Endothelial cell of umbilical vein (primary cell): ENCODE data around the gene TTC33. TPM values are rescaled to one million over a fixed set of nuclear protein-coding genes. Genes with fewer than 3 reads are reported as not detected.

ENCODE experiments used
- BruUV-seq: library from RNA; stranded (reverse); fragments of 400-500 nt; replicated peaks from 2 replicates; lab custom pipeline; 2021; lab: Mats Ljungman, UMichigan
- CTCF ChIA-PET: fragments of 300-600, 350-600 bp; sonication (Branson Sonifier 250); formaldehyde crosslinking; loops from one replicate; lab custom pipeline; 2021; ENCODE audit warnings: antibody characterized with exemption, inconsistent platforms; lab: Charles Lee
- POLR2A ChIA-PET: fragments of 300-600, 350-600 bp; sonication (Branson Sonifier 250); formaldehyde crosslinking; loops from one replicate; lab custom pipeline; 2021; ENCODE audit warnings: antibody characterized with exemption, inconsistent platforms; lab: Charles Lee
- DNase-seq: peaks from one replicate; pipeline ENCODE4 v3.0.0-alpha.2; 2011; ENCODE audit warnings: low read depth, low spot score
- FAIRE-seq: peaks from 2 replicates; lab custom pipeline; 2011; peaks lifted over from hg19 to GRCh38; lab: Jason Lieb, UNC
- H2AFZ ChIP-seq: 2 replicates; pipeline ENCODE4 v1.6.0; 2012; ENCODE audit warnings: low read depth, low read length, control low read depth, inconsistent platforms
- H3K27ac ChIP-seq: 2 replicates; pipeline ENCODE4 v1.5.1; 2011; ENCODE audit warnings: low read depth, mild to moderate bottlenecking, control low read depth, low read length, moderate library complexity; ENCODE audit not compliant: insufficient read depth
- H3K27me3 ChIP-seq, 2 experiments: 2 replicates each; pipeline versions ENCODE4 v1.6.0 to v1.6.1; 2011; ENCODE audit warnings: low read length in 2 of 2, mixed read lengths in 1 of 2; ENCODE audit not compliant: control insufficient read depth in 2 of 2, insufficient read depth in 2 of 2
- H3K36me3 ChIP-seq, 2 experiments: 2 replicates in 1 of 2; 3 replicates in 1 of 2; pipeline ENCODE4 v1.5.1; 2011; ENCODE audit warnings: low read length in 2 of 2, mild to moderate bottlenecking in 1 of 2, moderate library complexity in 1 of 2; ENCODE audit not compliant: control insufficient read depth in 2 of 2, insufficient read depth in 2 of 2; ENCODE audit errors: extremely low read depth in 1 of 2
- H3K4me1 ChIP-seq: 3 replicates; pipeline ENCODE4 v1.5.1; 2011; ENCODE audit warnings: mild to moderate bottlenecking, low read length; ENCODE audit not compliant: control insufficient read depth, insufficient read depth; ENCODE audit errors: extremely low read depth
- H3K4me2 ChIP-seq: 2 replicates; pipeline ENCODE4 v1.6.1; 2011; ENCODE audit warnings: low read length, control low read depth, mixed read lengths; ENCODE audit not compliant: insufficient read depth
- H3K4me3 ChIP-seq, 3 experiments: fragments of 200-600 bp in 1 of 3; sonication (generic), shearing (Covaris generic) in 1 of 3; replicated peaks in 1 of 3; 2 replicates each; pipeline ENCODE4 v1.5.1; 2011 to 2016; ENCODE audit warnings: control low read depth in 3 of 3, low read length in 3 of 3, mild to moderate bottlenecking in 2 of 3, inconsistent platforms in 1 of 3, low read depth in 1 of 3, moderate library complexity in 1 of 3; ENCODE audit not compliant: insufficient read depth in 1 of 3
- H3K79me2 ChIP-seq: 2 replicates; pipeline ENCODE4 v1.6.0; 2012; ENCODE audit warnings: low read length, inconsistent platforms; ENCODE audit not compliant: control insufficient read depth, insufficient read depth
- H3K9ac ChIP-seq: replicated peaks from 2 replicates; pipeline ENCODE3; 2011; ENCODE audit warnings: low read length, control low read depth; ENCODE audit not compliant: insufficient read depth; ENCODE audit errors: extremely low read depth
- H3K9me1 ChIP-seq: replicated peaks from 3 replicates; pipeline ENCODE4 v1.6.0; 2011; ENCODE audit warnings: mild to moderate bottlenecking, low read length; ENCODE audit not compliant: control insufficient read depth, insufficient read depth; ENCODE audit errors: extremely low read depth
- H3K9me3 ChIP-seq: replicated peaks from 2 replicates; pipeline ENCODE4 v1.5.1; 2012; ENCODE audit warnings: low read length, inconsistent platforms; ENCODE audit not compliant: control insufficient read depth, insufficient read depth
- H4K20me1 ChIP-seq: replicated peaks from 2 replicates; pipeline ENCODE3; 2011; ENCODE audit warnings: mild to moderate bottlenecking, low read length; ENCODE audit not compliant: control insufficient read depth, insufficient read depth; ENCODE audit errors: extremely low read depth
- CTCF ChIP-seq, 2 donors: IDR thresholded peaks; 1 replicate in 1 of 2; 2 replicates in 1 of 2; pipeline ENCODE4 v1.5.1; 2011; ENCODE audit warnings: low read length in 2 of 2, mild to moderate bottlenecking in 2 of 2, moderate library complexity in 2 of 2, control low read depth in 1 of 2, inconsistent platforms in 1 of 2, low read depth in 1 of 2; ENCODE audit not compliant: insufficient read depth in 1 of 2; ENCODE audit errors: extremely low read depth in 1 of 2
- EZH2 ChIP-seq: IDR thresholded peaks from 2 replicates; pipeline ENCODE4 v1.6.1; 2012; ENCODE audit warnings: borderline replicate concordance, low read depth, mild to moderate bottlenecking, moderate library complexity, low read length, inconsistent platforms; ENCODE audit not compliant: severe bottlenecking
- FOS ChIP-seq: IDR thresholded peaks from 2 replicates; pipeline ENCODE4 v1.6.1; 2011; ENCODE audit warnings: mild to moderate bottlenecking, low read length, moderate library complexity, borderline replicate concordance; ENCODE audit not compliant: insufficient read depth
- GATA2 ChIP-seq: IDR thresholded peaks from 2 replicates; pipeline ENCODE4 v1.7.0; 2011; ENCODE audit warnings: low read depth, mild to moderate bottlenecking, moderate library complexity, mixed read lengths, low read length; ENCODE audit not compliant: insufficient read length, insufficient read depth
- JUN ChIP-seq: IDR thresholded peaks from 2 replicates; pipeline ENCODE4 v1.6.1; 2011; ENCODE audit warnings: borderline replicate concordance, low read depth; ENCODE audit not compliant: insufficient read length, insufficient read depth
- MAX ChIP-seq: IDR thresholded peaks from 2 replicates; pipeline ENCODE4 v1.6.1; 2011; ENCODE audit not compliant: insufficient read depth, insufficient read length
- MYC ChIP-seq: IDR thresholded peaks from one replicate; pipeline ENCODE4 v1.6.1; 2011; ENCODE audit warnings: mild to moderate bottlenecking, low read depth, low read length
- POLR2A ChIP-seq: IDR thresholded peaks from 2 replicates; pipeline ENCODE4 v1.6.1; 2012; ENCODE audit warnings: low read depth, mild to moderate bottlenecking, control low read depth, low read length
- POLR2AphosphoS5 ChIP-seq: IDR thresholded peaks from 2 replicates; pipeline ENCODE4 v1.6.1; 2012; ENCODE audit warnings: low read depth, mild to moderate bottlenecking, control low read depth, low read length, moderate library complexity; ENCODE audit not compliant: insufficient read depth
- dilution Hi-C: fragments of 300-500 bp; cut with MboI; formaldehyde crosslinking; loops from one replicate; pipeline ENCODE4 v1.15.0; 2019; ENCODE audit warnings: low sequenced_read_pairs; ENCODE audit not compliant: extremely low pct_ligation_motif_present
- intact Hi-C: fragments of 100-400 bp; cut with micrococcal nuclease; formaldehyde crosslinking; loops from one replicate; pipeline ENCODE4 v1.10.0; 2022
- polyA plus RNA-seq, 4 experiments: library from polyadenylated mRNA; depleted of rRNA in 3 of 4; stranded (reverse) in 3 of 4; unstranded in 1 of 4; fragments of >200 nt; gene quantifications; 2 replicates each; pipeline versions ENCODE4 v1.2.1 to v1.2.3, GENCODE V29; 2011 to 2012; ENCODE audit warnings: missing spikeins in 1 of 4
- total RNA-seq: library from RNA; stranded (reverse); gene quantifications from 2 replicates; pipeline ENCODE4 v1.2.3, GENCODE V29; 2021

The TTC33 gene
- total and polyA plus RNA-seq, 2 donors (not counting 3 experiments of a cell fraction or from before 2014, with no cell fraction given): 2.2 to 11.7 TPM

GRCh38 chr5:40572937-40573336 lies 182.8 kb downstream of the TTC33 start:
- no peak overlapping the region for H3K4me2 ChIP-seq
- H3K4me3 ChIP-seq: no peak overlapping the region
- FAIRE-seq (no peak), DNase-seq (no peak)
- H3K27ac ChIP-seq: no peak overlapping the region
- no peaks in the 10 kb centered on the region for H3K36me3 ChIP-seq
- no peak overlapping the region for H3K9ac ChIP-seq
- ChIA-PET CTCF (no interaction called here), POLR2A (no interaction called here)
- TF ChIP-seq JUN (no peak), EZH2 (no peak), CTCF (IDR thresholded peaks at IDR 0.05; ENCODE audit: extremely low read depth in 1 of 2, insufficient read depth in 1 of 2, low read depth in 1 of 2, low read length in 2 of 2) (no peak), MYC (no peak), MAX (no peak), POLR2AphosphoS5 (no peak), GATA2 (no peak), POLR2A (no peak), FOS (no peak)
- H3K9me1 ChIP-seq: no peaks in the 10 kb centered on the region
- intact Hi-C loops (no loop called here), dilution Hi-C loops (no loop called here)
- H3K79me2 ChIP-seq: no peaks in the 10 kb centered on the region
- H3K4me1 ChIP-seq: peaks cover 18% of the 10 kb centered on the region
- H3K9me3 ChIP-seq: no peaks in the 10 kb centered on the region
- BruUV-seq: no TSS peak
- H2AFZ ChIP-seq: no peak overlapping the region
- H4K20me1 ChIP-seq: no peaks in the 10 kb centered on the region
- no peaks in the 10 kb centered on the region for H3K27me3 ChIP-seq
